NCI-H510A treated with DMSO at 0.1 percent for 48 hours (cell line): ENCODE measurements around the gene MBOAT2.
"Not testable (repeated sequence)": the region's sequence is repeated elsewhere in the genome, so short reads cannot be mapped to it uniquely, and the experiment has no call there.

Experiments used
- DNase-seq: peaks from one replicate; lab custom pipeline; 2025; lab: John Stamatoyannopoulos, UW

Gene MBOAT2

GRCh38 chr2:8992643-8993042, 10.8 kb downstream of the MBOAT2 start:
- no peak for DNase-seq

GRCh38 chr2:8989536-8990079, 13.9 kb downstream of the MBOAT2 start:
- DNase-seq: no peak

GRCh38 chr2:8987410-8987809, 16.1 kb downstream of the MBOAT2 start:
- DNase-seq: no peak

- DNase-seq: no peak
Observed at GRCh38 chr2:8986327-8986976, 17.0 kb downstream of the MBOAT2 start.

- no peak for DNase-seq
Observed at GRCh38 chr2:8985561-8986326, 17.7 kb downstream of the MBOAT2 start.

GRCh38 chr2:8984855-8985254, 18.6 kb downstream of the MBOAT2 start:
- DNase-seq: no peak

- DNase-seq: no peak
Observed at GRCh38 chr2:8984157-8984556, 19.3 kb downstream of the MBOAT2 start.

- DNase-seq: no peak
Observed at GRCh38 chr2:8983571-8983970, 19.9 kb downstream of the MBOAT2 start.

- DNase-seq: no peak
Observed at GRCh38 chr2:8981876-8982275, 21.6 kb downstream of the MBOAT2 start.

- no peak for DNase-seq
Observed at GRCh38 chr2:8980096-8980495, 23.4 kb downstream of the MBOAT2 start.

- DNase-seq: no peak
Observed at GRCh38 chr2:8977758-8978157, 25.7 kb downstream of the MBOAT2 start.

- no peak for DNase-seq
Observed at GRCh38 chr2:8976442-8977259, 26.8 kb downstream of the MBOAT2 start.

- DNase-seq: no peak
Observed at GRCh38 chr2:8974016-8974415, 29.5 kb downstream of the MBOAT2 start.

GRCh38 chr2:8973017-8973416, 30.5 kb downstream of the MBOAT2 start:
- not testable (repeated sequence) for DNase-seq

GRCh38 chr2:8972535-8972934, 30.9 kb downstream of the MBOAT2 start:
- DNase-seq: not testable (repeated sequence)

GRCh38 chr2:8969348-8969747, 34.1 kb downstream of the MBOAT2 start:
- not testable (repeated sequence) for DNase-seq

GRCh38 chr2:8966123-8966908, 37.2 kb downstream of the MBOAT2 start:
- no peak for DNase-seq

GRCh38 chr2:8965216-8965969, 38.1 kb downstream of the MBOAT2 start:
- no peak for DNase-seq

- no peak for DNase-seq
Observed at GRCh38 chr2:8962890-8963289, 40.6 kb downstream of the MBOAT2 start.

GRCh38 chr2:8957628-8958027, 45.9 kb downstream of the MBOAT2 start:
- no peak for DNase-seq

- no peak for DNase-seq
Observed at GRCh38 chr2:8956774-8957173, 46.7 kb downstream of the MBOAT2 start.
